KMS-11 (cell line): ENCODE measurements around the gene CLIC3.

Experiments used
- H2AFZ ChIP-seq: fragments of 200-600 bp; sonication (generic); 2 replicates; pipeline ENCODE4 v1.6.1; 2016; ENCODE audit warnings: antibody characterized with exemption, mixed run types, low read depth
- H3K27ac ChIP-seq: fragments of 200-600 bp; sonication (generic); 2 replicates; pipeline ENCODE4 v1.6.1; 2016; ENCODE audit warnings: mild to moderate bottlenecking, mixed run types
- H3K27me3 ChIP-seq: fragments of 200-600 bp; sonication (generic); 2 replicates; pipeline ENCODE4 v1.6.1; 2017; ENCODE audit warnings: mild to moderate bottlenecking, low read depth, mixed run types, moderate library complexity; ENCODE audit not compliant: insufficient read depth
- H3K36me3 ChIP-seq: fragments of 200-600 bp; sonication (generic); 2 replicates; pipeline ENCODE4 v1.6.1; 2017; ENCODE audit warnings: mild to moderate bottlenecking, mixed run types; ENCODE audit not compliant: insufficient read depth
- H3K4me1 ChIP-seq: fragments of 200-600 bp; sonication (generic); 2 replicates; pipeline ENCODE4 v1.6.1; 2016; ENCODE audit warnings: mild to moderate bottlenecking, low read depth, mixed run types; ENCODE audit not compliant: poor library complexity, severe bottlenecking
- H3K4me2 ChIP-seq: fragments of 200-600 bp; sonication (generic); 2 replicates; pipeline ENCODE4 v1.7.0; 2016; ENCODE audit warnings: mild to moderate bottlenecking, mixed run types
- H3K4me3 ChIP-seq: fragments of 200-600 bp; sonication (generic); IDR thresholded peaks from 2 replicates; pipeline ENCODE4 v1.6.1; 2017; ENCODE audit warnings: low read depth, low read length, mixed read lengths; ENCODE audit not compliant: insufficient read depth
- H3K79me2 ChIP-seq: fragments of 200-600 bp; sonication (generic); 2 replicates; pipeline ENCODE4 v1.6.1; 2016; ENCODE audit warnings: low read depth, mixed run types; ENCODE audit not compliant: insufficient read depth
- H3K9ac ChIP-seq: fragments of 200-600 bp; sonication (generic); 2 replicates; pipeline ENCODE4 v1.6.1; 2016; ENCODE audit warnings: mild to moderate bottlenecking, mixed run types
- H4K20me1 ChIP-seq: fragments of 200-600 bp; sonication (generic); 2 replicates; pipeline ENCODE4 v1.6.1; 2016; ENCODE audit warnings: mild to moderate bottlenecking, mixed run types; ENCODE audit not compliant: insufficient read depth
- TF ChIP-seq, protein P1 (sequence below): fragments of 200-600 bp; sonication (generic); conservative IDR thresholded peaks from 2 replicates; pipeline ENCODE4 v1.6.1; 2017; ENCODE audit warnings: low read depth, mild to moderate bottlenecking, antibody characterized with exemption, low read length, moderate library complexity, mixed read lengths

Gene CLIC3

DNA sequence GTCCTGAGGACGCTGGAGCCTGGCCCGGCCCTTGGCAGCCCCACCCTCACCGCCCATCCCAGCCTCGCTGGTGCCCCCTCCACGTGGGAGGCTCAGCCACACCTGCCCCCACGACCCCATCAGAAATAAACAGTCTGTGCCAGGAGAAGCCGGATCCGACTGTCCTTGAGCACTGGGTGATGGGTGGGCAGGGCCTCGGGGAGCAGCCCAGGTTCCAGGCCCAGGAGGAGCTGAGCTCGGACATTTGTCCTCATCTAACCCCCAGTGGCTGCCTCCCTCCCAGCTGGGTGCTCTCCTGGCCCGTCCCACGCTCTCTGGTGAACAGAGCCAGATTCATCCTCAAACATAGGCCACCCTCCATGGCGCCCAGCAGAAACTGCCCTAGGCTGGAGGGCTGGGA lies 23.6 kb downstream of the CLIC3 start:
- Histone ChIP-seq H3K9ac (no peak overlapping the region), H3K4me1 (no peaks in the 10 kb centered on the region), H3K27ac (no peak overlapping the region)

DNA sequence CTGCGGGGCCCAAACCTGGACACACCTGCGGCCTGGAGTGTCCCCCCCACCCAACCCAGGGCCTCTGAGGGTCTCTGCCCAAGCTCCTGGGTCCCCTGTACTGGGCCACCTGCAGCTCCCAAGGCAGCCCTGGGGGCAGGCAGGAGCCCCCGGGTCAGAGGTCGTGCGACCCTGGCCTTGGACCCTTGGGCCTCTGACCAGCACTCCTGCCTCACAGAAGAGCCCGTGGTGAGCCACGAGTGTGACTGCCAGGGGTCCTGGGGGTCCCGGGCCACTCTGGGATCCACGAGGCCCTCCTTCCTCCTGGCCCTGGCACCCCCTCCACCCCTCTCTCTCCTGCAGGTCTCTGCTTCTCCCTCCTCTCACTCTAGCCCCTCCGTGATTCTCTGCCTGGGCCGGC lies 24.0 kb downstream of the CLIC3 start:
- H4K20me1 ChIP-seq = no peaks in the 10 kb centered on the region
- H3K9ac ChIP-seq = no peak overlapping the region
- no peaks in the 10 kb centered on the region for H3K36me3 ChIP-seq
- no peak overlapping the region for H3K4me3 ChIP-seq
- H3K27me3 ChIP-seq = peaks cover 34% of the 10 kb centered on the region
- no peaks in the 10 kb centered on the region for H3K79me2 ChIP-seq
- no peak overlapping the region for H3K4me2 ChIP-seq
- H3K4me1 ChIP-seq = no peaks in the 10 kb centered on the region
- TF ChIP-seq, protein P1, sequence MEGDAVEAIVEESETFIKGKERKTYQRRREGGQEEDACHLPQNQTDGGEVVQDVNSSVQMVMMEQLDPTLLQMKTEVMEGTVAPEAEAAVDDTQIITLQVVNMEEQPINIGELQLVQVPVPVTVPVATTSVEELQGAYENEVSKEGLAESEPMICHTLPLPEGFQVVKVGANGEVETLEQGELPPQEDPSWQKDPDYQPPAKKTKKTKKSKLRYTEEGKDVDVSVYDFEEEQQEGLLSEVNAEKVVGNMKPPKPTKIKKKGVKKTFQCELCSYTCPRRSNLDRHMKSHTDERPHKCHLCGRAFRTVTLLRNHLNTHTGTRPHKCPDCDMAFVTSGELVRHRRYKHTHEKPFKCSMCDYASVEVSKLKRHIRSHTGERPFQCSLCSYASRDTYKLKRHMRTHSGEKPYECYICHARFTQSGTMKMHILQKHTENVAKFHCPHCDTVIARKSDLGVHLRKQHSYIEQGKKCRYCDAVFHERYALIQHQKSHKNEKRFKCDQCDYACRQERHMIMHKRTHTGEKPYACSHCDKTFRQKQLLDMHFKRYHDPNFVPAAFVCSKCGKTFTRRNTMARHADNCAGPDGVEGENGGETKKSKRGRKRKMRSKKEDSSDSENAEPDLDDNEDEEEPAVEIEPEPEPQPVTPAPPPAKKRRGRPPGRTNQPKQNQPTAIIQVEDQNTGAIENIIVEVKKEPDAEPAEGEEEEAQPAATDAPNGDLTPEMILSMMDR = no peak
- no peak overlapping the region for H2AFZ ChIP-seq
- no peak overlapping the region for H3K27ac ChIP-seq

More for the DNA sequence above, 23.6 kb downstream of the CLIC3 start:
- Histone ChIP-seq H3K79me2 (no peaks in the 10 kb centered on the region), H3K27me3 (peaks cover 34% of the 10 kb centered on the region), H3K4me3 (no peak overlapping the region), H4K20me1 (no peaks in the 10 kb centered on the region), H2AFZ (no peak overlapping the region), H3K4me2 (no peak overlapping the region), H3K36me3 (no peaks in the 10 kb centered on the region)
- TF ChIP-seq, protein P1 = no peak

DNA sequence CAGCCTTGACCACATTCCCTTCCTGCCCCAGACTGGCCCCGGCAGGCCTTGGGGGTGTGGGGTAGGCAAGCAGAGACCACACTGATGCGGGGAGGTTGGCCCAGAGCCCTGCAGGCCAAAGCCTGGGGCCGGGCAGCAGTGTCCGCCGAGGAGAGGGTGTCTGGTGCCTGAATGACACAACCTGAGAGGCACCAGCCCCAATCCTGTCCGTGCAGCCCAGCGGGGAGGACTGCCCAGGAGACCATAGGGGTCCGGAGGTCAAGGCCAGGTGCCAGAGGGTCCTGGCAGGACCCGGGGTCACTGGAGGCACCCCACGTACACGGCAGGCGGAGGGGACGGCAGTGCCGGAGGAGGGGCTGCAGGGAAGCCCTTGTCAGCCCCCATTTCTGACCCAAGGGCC lies 24.6 kb downstream of the CLIC3 start:
- H3K4me2 ChIP-seq = no peak overlapping the region
- no peaks in the 10 kb centered on the region for H3K4me1 ChIP-seq
- no peak overlapping the region for H3K9ac ChIP-seq
- no peaks in the 10 kb centered on the region for H4K20me1 ChIP-seq
- H3K4me3 ChIP-seq = no peak overlapping the region
- TF ChIP-seq, protein P1 = no peak
- no peaks in the 10 kb centered on the region for H3K36me3 ChIP-seq
- H3K79me2 ChIP-seq = no peaks in the 10 kb centered on the region
- no peak overlapping the region for H3K27ac ChIP-seq
- no peak overlapping the region for H2AFZ ChIP-seq
- peaks cover 34% of the 10 kb centered on the region for H3K27me3 ChIP-seq

DNA sequence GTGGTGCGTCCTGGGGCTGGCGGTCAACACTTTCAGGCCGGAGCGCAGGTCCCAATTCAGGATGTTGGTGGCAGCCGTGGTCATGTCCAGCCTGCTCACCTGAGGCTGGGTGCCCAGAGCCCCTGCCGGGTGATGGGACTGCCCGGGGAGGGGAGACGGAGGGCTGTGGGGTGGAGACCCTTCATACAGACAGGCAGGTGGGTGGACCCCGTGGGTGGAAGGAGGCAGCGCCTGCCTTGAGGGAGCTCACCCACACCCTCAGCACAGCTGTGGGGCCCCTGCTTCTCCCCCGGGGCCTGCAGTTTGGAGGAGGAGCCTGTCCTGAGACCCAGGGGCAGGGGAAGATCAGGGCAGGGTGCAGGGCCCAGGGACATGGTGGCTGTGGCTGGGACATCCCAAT lies 26.0 kb downstream of the CLIC3 start:
- Histone ChIP-seq H3K4me2 (no peak overlapping the region), H3K27ac (no peak overlapping the region)

More for the DNA sequence above, 26.0 kb downstream of the CLIC3 start:
- Histone ChIP-seq H3K79me2 (no peaks in the 10 kb centered on the region), H2AFZ (no peak overlapping the region), H3K9ac (no peak overlapping the region), H3K27me3 (peaks cover 29% of the 10 kb centered on the region), H3K4me3 (no peak overlapping the region), H3K4me1 (peaks cover 11% of the 10 kb centered on the region), H3K36me3 (no peaks in the 10 kb centered on the region), H4K20me1 (no peaks in the 10 kb centered on the region)
- TF ChIP-seq, protein P1 = no peak
